GM18505 (cell line): ENCODE measurements around the gene PLIN1.

ENCODE experiments used
- ATAC-seq: cut with Tn5 transposase; IDR thresholded peaks from one replicate; pipeline ENCODE4 v1.9.1; 2021; ENCODE audit not compliant: unreplicated experiment
- POLR2A ChIP-seq: IDR thresholded peaks from 4 replicates; pipeline ENCODE4 v1.6.1; 2011; ENCODE audit warnings: borderline replicate concordance; ENCODE audit not compliant: insufficient read depth, insufficient read length; ENCODE audit errors: extremely low read depth

The PLIN1 gene

GRCh38 chr15:89668171-89668570 lies 11.0 kb downstream of the PLIN1 start:
- ATAC-seq, result no peak
- no peak for TF ChIP-seq POLR2A

GRCh38 chr15:89667706-89667960 lies 11.5 kb downstream of the PLIN1 start:
- no peak for TF ChIP-seq POLR2A
- ATAC-seq, result no peak

DNA sequence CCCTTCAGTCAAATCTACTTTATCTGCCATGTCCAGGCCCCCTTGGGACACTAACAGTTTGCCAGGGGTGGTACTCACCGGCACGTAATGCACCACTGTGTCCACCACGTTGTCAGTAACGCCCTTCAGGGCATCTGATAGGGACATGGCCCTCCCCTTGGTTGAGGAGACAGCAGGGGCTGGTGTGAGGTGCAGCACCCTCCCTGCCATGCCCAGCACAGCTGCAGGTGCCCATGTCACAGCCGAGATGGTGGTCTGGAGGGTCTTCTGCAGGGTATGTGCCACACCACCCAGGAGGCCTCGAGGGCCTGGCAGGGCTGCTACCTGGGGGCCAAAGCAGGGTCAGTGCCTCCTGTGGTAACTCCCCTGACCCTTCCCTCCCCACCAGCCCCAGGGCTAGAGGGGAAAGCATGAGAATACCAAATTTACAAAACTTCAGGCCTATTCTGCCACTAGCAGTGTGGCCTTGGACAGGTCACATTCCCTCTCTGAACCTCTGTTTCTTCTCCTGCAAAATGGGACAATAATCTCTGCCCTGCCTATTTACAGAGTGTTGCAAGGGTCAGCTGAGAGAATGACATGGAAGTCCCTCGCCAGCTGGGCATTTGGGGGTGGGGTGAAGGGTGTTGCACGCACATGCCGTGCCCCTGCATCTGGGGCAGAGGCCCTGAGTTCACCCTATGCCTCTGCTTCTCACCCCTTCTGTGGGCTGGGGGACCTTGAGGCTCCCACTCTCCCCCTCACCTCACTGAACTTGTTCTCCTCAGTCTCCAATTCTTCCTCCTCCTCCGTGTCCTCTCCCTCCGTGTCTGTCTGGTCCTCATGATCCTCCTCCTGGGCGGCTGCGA lies 12.1 kb downstream of the PLIN1 start:
- ATAC-seq, result no peak
- TF ChIP-seq POLR2A, result no peak

- no peak for ATAC-seq
- TF ChIP-seq POLR2A, result no peak
Observed at GRCh38 chr15:89666184-89666857, 12.8 kb downstream of the PLIN1 start.

DNA sequence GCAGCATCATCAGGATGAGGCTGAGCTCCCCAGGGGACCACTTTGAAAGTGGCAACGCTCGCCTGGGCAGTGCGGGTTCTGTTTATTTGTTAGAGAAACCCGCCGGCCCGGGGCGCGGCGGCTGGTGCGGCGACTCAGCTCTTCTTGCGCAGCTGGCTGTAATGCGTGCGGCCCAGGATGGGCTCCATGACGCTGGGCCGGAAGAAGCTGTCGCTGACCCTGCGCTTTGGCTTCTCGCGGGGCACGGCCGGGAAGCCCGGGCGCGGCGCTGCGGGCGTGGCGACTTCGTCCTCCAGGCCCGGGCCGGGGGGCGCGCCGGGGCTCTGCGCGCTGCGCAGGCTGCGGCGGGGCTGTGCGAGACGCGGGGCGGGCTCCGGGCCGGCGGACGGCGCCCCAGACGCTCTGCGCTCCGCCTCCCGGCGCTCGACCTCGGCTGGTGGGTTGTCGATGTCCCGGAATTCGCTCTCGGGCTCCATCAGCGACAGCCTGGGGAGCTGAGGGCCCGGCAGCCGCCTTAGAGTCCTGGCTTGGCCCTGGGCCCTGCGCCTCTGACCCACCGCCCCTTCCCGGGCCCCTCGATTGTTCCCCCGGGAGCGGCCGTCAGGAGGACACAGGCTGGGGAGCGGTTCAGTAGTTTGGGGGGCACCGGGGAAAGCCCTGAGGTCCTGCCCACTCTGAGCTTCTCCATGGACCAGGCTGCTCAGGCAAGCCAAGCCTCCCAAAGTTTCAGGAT lies 13.6 kb downstream of the PLIN1 start:
- TF ChIP-seq POLR2A, result no peak
- ATAC-seq, result no peak

- ATAC-seq, result no peak
- no peak for TF ChIP-seq POLR2A
Observed at GRCh38 chr15:89664441-89665350, 14.5 kb downstream of the PLIN1 start.

GRCh38 chr15:89662893-89663626 lies 16.1 kb downstream of the PLIN1 start:
- no peak for TF ChIP-seq POLR2A
- no peak for ATAC-seq

- TF ChIP-seq POLR2A, result no peak
- ATAC-seq, result no peak
Observed at GRCh38 chr15:89660556-89660955, 18.6 kb downstream of the PLIN1 start.

DNA sequence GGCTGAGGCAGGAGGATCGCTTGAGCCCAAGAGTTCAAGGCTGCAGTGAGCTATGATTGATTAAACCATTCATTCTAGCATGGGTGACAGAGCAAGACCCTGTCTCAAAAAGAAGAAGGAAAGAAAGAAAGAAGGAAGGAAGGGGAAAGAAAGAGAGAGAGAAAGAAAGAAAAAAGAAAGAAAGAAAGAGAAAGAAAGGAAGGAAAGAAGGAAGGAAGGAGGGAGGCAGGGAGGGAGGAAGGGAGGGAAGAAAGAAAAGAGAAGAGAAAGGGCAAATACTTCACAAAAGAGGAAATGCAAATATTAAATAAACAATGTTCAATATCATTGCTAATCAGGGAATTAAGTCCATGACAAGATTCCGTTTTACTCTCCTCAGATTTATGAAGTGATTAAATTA lies 19.9 kb downstream of the PLIN1 start:
- no peak for ATAC-seq

DNA sequence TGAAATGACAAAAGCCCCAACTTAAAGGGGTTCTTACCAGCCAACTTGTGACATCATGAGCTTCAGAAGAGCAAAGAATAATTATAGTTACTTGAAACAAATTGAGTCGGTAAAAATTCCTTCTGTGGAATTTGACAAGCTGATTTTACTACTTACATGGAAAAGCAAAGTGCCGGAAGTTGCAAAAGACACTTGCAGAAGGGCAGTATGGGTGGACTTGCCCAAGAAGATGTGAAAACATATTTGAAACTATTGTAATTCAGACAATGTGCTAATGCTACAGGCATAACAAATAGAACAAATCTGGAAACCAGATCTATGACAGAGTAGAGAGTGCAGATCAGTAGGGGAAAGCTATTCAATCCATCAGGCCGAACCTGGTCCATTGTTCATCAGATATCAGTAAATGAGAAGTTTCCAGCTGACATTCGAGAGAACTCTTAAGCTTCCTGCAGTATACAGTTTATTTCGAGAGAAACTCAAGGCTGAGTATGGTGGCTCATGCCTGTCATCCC lies 21.4 kb downstream of the PLIN1 start:
- ATAC-seq, result no peak
- no peak for TF ChIP-seq POLR2A

More for the DNA sequence above, 19.9 kb downstream of the PLIN1 start:
- no peak for TF ChIP-seq POLR2A

DNA sequence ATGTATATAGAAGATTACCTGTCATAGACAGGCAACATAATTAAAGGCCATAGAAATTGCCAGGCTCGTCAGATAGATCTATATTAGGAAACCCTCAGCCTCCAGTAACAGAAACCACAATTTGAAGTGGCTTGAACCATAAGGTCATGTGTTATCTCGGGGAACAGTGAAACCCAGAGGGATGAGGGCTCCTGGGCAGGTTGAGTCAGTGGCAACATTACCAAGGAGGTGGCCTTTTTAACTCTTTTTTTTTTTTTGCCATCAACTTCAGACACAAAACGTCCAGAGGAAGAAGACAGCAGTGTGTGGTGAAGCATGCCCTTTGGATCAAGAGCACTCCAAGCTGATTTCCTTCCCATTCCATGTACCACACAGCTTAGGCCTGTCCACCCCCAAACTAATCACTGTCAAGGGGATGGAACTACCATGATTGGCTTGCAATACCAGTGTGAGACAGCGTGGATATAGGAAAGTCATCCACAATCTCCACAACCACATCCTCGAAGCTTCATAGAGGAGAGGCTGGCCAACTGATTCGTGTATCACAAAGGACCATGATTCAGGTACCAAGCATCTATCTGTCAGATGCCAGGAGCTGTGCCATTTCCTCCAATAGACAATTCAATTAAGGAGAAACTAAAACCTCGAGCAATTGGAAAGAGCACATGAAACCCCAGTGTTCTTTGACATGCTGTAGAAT lies 22.9 kb downstream of the PLIN1 start:
- no peak for ATAC-seq
- no peak for TF ChIP-seq POLR2A
